Stimulated activated CD4-positive, alpha-beta T cell treated with anti-CD3 and anti-CD28 coated beads, TNF-alpha, amount 100 ng/mL, for 1 hour (primary cell): ENCODE results near the gene LYAR.
"Not testable (repeated sequence)": the region's sequence is repeated elsewhere in the genome, so short reads cannot be mapped to it uniquely, and the experiment has no call there.

Experiments used
- DNase-seq, 3 donors: peaks; one replicate each; pipeline ENCODE4 v3.0.0-alpha.2; 2020; ENCODE audit warnings: low read depth in 3 of 3, low spot score in 1 of 3

The LYAR gene

DNA sequence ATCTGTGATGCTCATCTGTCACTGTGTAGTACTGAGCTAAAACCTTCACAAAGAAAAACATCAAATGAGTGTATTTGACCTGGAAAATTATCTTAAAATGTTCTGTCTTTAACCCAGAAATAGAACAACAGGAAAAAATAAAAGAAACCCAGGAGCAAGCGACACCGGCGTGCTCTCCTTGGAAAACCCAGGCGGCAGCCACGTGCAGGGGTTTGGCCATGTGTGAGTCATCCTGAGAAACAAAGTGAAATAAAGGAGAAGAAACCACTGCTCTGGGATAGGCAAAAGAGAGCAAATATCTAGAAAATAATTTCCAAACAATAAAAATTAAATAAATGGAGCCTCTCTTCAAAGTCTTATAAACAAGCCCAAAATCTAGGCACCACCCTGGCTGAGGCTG is 22.0 kb downstream of the LYAR start:
- DNase-seq, result no peak

DNA sequence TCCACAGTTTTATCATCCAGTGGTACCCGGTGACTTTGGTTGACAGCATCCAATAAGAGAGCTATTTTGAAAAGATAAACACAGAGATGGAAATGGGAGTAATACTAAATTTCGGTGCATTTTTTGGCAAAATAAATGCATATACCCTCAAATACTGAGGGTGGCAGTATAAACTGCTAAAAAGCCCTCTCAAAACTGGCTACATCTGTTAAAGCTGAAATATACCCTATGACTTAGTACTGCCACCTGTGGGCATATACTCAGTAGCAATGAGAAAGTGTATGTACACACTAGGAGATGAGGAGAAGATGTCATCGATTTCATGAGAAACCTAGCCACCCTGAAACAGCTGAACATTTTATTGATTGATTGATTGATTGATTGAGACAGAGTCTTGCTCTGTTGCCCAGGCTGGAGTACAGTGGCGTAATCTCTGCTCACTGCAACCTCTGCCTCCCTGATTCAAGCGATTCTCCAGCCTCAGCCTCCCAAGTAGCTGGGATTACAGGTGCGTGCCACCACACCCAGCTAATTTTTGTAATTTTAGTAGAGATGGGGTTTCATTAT is 29.7 kb downstream of the LYAR start:
- no peak for DNase-seq

DNA sequence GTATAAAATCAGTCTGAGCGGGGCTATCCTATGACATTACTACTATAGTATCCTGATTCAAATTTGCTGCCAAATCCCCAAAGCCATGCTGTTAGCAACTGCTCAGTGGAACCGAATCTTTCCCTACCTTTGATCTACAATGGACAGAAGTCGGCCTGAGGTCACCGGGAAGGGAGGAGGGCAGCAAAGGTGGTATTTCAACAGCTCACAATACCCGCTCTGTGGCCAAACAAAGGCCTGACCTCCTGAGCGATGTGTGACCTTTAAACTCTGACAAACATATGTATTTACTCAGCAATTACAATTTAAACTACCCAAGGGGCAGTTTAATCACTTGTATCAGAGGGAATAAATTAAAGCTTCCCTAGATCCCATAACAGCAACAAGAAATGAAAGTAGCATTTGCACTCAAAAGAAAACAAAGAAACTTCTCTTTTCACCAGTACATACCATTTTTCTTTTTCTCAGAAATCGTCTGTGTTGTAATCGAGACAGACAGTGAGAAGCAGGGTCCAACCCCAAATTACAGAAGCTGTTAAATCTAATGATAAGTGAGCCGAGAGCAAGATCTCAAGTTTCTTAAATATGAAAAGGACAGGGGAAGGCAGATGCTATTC is 30.4 kb downstream of the LYAR start:
- DNase-seq, result no peak

DNA sequence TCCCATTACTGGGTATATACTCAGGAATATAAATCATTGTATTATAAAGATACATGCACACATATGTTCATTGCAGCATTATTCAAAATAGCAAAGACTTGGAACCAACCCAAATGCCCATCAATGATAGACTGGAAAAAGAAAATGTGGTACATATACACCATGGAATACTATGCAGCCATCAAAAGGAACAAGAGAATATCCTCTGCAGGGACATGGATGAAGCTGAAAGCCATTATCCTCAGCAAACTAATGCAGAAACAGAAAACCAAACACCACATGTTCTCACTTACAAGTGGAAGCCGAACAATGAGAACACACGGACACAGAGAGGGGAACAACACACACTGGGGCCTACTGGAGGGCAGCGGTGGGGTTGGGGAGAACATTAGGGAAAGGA is 32.2 kb downstream of the LYAR start:
- DNase-seq, result not testable (repeated sequence)

DNA sequence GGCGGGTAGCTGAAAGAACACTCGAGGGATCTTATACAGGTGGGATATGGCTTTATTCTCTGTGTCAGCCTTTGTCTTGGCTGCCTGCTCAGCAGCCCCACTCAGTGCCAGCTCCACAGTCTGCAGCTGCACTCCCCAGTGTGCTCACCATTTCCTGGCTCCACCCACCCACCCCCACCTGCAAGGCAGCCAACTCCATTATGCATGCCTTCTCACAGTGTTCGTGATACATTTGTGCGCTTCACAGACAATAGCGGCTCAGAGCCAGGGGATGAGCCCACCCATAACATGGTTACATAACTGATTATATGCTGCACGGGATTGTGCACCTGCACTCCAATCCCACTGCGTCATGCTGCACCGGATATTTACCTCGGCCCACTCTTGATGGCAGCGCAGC is 33.2 kb downstream of the LYAR start:
- DNase-seq, result no peak

DNA sequence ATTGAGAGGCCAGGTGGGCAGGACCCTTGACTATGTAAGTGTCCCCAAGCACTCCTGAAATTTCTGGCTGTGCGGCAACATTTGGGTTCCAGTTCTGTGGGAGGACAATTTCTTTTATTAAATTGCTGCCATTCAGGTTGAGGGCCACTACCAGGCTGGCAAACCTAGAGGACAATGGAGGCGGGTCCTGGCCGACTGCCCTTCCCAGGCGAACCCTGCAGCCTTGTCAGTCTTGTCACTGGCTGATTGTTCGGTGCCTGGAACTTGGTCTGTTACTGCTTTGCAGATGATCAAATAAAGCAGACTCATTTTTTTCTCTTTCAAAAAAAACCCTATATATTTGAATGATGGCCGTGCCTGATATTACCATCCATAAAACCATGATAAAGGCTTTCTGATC is 35.3 kb downstream of the LYAR start:
- DNase-seq, result no peak

DNA sequence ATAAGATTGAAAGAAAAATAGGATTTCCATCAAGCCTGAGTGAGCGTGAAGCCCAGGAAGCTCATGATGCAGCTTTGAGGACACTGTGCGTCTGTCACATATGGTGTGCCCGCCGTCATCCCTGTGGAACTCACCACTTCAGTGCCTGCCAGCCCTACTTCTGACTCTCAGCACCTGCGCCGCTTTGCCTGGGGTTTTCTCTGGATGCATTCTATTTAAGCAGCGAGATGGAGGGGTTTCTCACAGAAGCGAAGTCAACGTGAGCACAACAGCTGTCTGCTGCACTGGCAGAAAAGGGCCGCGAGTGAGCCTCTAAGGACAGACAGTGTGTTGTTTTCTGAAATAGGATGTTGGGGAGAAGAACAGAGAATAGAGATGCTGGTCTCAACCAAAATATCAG is 35.8 kb downstream of the LYAR start:
- DNase-seq, result no peak

DNA sequence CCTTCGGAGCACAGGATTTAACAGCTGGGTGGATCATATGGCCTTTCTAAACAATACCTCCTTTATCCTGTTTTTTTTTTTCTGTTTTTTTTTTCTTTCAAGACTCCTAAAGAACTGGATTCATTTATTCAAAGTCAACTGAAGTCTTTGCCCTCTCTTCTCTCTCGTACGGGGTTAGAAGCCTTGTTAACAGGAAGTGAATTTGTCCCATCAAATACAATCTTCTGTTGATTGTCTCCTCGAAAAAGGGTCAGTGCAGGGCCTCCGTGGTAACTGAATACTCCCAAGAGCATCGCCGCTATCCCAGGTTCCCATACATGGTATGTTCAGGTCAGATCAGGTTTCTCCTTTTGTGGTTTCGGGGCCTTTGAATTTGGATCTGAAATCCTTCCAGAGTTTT is 40.1 kb downstream of the LYAR start:
- no peak for DNase-seq

DNA sequence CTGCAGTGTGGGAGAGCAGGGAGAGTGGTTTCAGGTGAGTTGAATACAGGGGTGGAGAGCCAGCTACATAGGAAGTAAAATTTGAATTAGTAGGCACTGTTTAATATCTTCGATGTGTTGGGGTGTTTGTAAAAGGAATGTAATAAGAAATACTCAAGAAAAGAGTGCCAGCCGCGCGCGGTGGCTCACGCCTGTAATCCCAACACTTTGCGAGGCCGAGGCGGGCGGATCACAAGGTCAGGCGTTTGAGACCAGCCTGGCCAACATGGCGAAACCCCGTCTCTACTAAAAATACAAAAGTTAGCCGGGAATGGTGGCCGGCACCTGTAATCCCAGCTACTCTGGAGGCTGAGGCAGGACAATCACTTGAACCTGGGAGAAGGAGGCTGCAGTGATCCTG is 40.6 kb downstream of the LYAR start:
- DNase-seq, result not testable (repeated sequence)

DNA sequence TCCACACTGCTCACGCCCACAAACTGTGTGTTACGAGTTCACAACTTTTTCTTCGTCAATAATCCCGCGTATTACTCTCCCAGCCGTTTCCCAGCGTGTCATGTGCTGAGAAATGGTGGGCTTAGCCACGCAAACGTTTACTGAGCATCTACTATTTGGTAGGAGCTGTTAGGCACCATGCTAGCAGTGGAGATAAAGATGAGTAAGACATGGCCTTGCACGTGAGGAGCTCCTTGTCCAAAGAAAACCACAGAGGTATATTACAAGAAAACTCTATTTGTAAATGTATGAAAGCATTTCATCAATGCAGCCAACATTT is 41.1 kb downstream of the LYAR start:
- DNase-seq, result no peak

DNA sequence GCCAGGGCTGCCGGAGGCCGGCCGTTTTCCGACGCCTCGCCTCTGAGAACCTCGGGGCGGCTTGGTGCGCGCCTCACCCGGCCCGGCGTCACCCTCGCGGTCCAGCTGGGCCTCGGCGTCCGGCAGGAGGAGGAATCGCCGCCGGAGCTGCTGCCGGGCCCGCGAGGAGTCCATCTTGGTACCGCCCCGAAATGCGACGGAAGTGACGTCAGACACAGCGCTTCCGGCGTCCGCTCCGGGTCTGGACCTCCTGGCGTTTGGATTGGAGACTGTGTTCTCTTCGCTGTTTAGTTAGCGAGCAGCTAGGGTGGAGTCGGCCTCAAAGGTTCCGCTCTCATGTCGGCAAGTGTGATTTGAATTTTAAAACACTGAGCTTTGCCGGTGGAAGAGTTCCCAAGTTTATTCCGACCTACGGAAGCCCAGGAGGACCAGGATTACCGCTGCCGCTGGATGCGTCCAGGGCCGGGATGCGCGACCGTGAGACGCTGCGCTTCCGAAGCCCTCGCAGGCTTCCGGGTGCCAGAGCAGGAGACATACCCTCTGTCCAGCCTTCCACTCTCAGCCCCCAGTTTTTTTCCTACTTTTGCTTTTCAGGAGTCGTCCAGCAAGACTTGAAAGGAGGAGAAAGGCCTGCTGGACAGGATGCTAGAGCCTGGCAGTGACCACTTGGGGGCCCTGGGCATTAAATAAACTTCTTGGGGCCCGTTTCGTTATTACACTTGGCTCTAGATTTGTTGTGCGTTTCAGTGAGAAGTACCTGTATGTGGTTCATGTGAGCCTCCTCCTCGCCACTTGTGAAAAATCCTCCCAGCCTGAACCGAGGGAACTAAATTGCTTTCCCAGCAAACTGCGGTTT is 41.7 kb downstream of the LYAR start, which contains the start of gene TMEM128:
Gene TMEM128 (minus strand): TSS at position 195 of the 856 bp plus-strand sequence. CDS start 21 bp downstream, at position 174.
- DNase-seq, result peak; percentile 66 to 85 (median 83)

DNA sequence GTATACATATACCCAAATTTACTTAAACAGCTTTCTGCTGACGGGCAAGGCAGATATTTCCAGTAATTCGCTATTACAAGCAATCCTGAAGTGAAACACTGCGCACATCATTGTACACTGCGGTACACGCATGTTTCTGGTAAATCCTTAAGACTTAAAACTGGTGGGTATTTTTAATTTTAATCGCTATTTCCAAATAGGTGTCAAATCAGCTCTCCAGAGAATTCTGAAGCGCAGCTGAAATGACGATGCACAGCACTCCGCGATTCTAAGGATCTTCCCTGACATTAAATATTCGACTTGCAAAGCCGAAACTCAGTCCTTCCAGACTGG is 42.3 kb downstream of the LYAR start:
- DNase-seq, result no peak

DNA sequence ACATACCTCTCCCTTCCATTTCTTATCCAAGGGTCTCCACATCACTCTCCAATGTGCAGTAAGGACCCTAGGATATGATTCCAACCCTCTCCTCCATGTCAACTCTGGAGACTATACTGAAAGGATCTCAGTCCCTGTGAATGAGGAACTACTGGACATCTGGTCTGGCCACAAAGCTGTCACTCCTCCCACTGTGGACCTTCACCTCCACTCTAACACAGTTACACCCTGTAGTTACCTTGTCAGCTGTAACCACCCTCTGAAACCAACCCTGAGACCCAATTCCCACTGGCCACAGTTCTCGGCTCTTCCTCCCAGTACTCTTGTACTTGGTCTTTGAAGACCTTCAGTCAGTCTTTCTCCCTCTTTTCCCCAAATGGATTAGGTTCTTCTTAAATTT is 44.8 kb downstream of the LYAR start:
- DNase-seq, result no peak

DNA sequence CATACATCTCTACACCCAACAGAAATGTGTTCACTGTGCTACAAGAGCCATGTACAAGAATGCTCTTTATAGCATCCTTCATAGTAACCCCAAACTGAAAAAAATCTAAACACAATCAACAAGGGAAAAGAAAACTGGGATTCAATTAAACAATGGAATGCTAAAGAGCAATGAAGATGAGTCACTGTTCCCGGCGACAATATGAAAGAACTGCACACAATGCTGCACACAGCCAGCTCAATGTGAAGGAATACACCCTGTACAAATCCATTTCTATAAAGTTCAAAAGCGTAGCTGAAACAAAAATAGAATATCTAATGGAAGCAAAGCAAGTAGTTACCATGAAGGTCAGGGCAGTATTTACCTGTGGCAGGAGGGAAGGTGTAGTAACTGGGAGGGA is 50.4 kb downstream of the LYAR start:
- not testable (repeated sequence) for DNase-seq

DNA sequence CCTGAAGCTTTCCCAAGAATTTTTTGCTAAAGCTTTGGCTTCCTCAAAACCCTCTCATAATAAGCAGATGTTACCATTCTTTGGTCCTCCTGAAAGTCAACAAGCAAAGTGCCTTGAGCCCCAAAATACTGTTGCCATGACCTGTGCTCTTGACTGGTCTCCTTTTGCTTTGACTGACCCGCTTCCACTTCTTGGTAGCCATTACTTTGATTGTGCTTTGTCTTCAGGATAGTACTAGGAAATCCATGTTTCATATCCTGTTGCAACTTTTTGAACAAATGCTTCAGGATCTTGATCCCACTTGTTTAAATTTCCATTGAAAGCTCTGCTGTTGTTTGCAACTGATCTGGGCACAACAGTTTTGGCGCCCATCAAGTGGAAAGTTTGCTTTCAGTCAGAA is 56.3 kb downstream of the LYAR start:
- DNase-seq, result no peak

DNA sequence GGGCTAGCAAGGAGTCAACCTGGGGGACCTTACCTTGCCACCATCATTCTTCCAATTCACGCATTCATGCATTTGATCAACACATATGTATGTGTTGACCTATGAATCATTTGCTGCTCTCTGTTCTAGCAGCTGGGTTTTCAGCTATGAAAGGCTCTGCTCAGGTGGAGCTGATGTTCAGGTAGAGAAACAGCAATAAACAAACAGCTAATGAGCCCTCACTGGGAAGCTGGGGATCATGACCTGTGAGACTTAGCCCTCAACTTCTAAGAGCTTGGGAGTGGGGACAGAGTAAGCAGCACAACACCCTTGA is 61.6 kb downstream of the LYAR start:
- no peak for DNase-seq

DNA sequence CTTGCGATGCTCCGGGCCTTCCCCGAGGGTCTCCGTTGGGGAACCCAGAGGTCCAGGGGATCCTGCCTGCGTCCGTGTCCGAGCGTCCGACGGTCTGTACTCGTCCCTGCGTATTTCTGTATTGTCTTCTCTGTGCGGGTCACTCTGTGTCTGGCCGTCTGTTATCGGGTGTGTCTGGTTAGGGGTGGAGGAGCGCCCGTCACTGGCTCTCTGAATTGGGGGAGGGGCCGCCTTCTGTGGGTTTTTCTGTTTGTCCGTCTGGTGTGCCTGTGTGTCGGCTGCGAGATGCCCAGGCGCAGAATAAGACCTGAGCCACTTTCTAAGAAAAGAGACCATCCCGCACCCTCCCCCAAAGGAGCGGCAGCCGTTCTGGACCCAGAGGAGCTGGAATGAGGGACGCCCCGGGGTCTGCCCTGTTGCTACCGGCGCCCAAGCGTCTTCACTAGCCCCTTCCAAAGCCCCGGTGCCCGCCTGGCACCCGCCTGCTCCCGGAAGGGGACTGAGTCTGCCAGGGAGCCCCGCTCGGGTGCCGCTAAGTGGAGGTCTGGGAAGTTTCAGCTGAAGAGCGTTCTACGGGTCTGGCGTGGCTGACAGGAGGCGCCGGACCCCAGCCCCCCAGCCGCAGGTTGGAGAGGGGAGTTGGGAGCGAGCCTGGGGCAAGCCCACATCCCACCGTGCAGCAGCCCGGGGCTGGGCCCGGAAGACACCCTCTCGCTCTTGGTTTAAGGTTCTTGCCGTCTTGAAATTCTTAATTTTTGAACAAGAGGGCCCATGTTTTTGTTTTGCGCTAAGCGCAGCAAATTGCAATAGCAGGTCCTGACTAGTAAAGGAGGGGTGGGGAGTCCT is 62.2 kb downstream of the LYAR start:
- no peak for DNase-seq

DNA sequence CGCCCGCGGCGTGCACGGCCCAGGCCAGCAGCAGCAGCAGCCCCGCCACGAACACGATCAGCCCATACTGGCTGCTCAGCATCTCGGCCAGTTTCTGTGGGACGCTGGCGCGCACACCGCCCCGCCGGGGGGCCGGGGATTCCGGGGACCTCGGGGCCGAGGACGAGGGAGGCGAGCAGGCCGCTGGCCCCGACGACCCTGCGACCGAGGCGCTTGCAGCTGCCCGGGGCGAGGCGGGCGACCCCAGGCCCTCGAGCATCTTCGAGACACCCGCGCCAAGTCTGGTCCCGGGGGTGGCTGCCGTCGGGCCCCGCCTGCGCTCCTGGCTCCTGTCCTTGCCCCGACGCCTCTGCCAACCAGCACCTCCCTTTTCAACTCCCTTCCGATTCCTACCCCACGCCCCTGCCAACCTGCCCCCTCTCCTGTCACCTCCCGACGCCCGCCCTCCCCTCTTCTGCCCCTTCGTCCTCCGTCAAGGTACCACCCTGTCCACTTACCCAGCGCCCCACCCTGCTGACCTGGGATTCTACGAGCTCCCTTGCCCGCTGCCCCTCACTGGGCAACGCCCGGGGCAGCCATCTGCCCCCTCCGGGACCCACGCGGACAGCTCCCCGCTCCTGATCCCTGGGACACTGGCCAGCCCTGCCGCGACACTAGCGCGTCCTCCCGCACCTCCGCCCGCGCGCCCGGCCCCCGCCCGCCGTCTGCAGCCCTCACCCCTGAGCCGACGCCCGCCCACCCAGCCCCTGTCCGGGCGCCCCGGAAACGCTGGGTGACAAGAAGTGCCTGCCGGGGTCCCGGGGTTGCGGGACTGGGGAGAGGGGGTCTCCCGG is 63.1 kb downstream of the LYAR start, which contains the start of gene OTOP1:
Gene OTOP1 (minus strand): TSS at position 324 of the 833 bp plus-strand sequence. CDS start 65 bp downstream, at position 259.
- no peak for DNase-seq

DNA sequence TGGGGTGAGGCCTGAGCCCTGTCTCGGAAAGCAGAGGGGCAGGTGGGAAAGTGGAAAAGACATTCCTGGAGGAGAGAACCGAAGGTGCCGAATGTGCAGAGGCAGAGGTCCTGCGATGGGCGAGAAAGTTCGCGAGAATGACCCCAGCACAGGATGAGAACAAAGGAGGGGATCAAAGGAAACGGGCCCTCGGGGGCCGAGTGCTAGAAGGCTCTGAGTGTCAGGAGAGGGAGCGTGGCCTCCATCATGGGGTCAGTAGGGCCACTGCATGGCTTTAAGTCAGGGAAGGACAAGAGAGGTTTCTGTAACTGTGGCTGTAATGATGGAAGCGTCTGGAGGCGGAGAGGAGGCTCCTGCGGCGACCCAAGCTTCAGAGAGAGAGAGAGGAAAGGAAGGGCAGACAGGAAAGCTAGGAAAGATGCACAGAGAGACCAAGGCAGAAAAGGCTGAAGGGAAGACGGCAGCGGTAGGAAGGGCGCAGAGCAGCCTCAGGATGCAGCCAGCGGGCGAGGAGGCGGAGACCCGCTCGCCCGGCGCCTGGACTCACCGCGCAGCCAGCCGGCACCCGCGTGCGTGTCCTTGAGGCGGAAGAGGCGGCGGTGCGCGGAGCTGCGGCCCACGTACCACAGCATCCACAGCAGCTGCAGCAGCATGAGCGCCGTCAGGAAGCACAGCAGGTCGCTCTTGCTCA is 63.9 kb downstream of the LYAR start:
- no peak for DNase-seq
